Measurements from ENCODE around the gene TUT1.
"Not testable (repeated sequence)": the region's sequence is repeated elsewhere in the genome, so short reads cannot be mapped to it uniquely, and the experiment has no call there.

The TUT1 gene

DNA sequence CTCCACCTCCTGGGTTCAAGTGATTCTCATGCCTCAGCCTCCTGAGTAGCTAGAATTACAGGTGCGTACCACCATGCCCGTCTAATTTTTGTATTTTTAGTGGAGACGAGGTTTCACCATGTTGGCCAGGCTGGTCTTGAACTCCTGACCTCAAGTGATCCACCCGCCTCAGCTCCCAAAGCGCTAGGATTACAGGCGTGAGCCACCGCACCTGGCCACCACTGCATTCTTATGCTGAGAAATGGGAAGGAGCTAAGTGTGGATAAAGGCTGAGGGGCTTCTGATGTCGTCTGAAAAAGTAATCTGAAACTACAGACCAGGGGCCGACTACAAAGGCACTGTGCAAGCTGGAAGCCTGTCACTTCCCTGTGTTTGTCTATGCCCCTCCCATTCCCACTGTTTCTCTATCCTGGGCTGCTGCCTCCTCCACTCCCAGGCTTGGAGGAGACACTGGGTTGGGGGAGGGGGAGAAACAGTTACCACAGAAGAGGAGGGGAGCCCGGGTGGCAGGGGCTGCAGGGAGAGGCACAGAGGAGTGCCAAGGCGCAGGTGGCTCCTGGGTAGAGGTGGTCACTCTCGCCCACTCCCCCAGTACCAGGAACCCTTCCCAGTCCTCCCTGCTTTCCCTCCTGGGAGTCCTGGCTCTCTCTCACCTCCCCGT lies 13.3 kb upstream of the TUT1 start:
- no peak for DNase-seq (ENCODE audit: low read depth in 2 of 2)

DNA sequence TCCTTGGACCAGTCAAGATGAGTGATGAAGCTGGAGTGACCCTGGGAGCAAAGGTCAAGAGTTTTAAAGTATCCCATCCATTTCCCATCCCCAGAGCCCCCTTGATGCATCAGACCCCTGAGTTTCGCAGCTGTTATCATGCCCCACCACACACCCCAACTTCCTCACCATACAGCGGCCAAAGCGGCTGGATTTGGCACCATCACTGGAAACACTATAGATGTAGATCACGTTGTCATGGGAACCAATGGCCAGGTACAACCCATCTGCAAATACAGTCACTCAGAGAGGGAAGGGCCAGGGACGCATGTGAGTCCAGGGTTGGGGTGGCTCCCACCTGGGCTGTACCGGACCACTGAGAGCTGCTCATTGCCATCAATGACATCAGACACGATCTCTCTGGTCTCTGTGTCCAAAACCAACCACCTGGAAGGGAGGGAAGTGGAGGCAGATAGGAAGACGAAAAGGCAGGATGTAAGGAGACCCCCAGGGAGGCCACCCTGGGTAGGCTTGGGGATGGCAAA lies 12.5 kb upstream of the TUT1 start:
- DNase-seq (ENCODE audit: low read depth in 2 of 2), result no peak

DNA sequence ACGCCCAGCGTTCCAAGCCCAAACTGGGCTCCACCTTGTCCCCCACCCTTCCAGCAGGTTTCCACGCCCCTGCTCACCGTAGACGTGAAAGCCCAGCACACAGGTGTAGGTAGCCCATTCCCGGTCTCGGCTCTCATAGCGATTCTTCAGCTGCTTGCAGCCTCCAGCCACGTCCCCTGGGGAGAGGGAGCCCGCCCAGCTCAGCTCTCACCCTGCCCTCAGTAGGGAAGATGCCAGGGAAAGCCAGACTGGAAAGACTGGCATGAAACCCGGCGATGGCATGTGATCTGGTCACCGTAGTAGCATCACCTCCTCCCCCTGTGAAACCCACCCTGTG lies 11.7 kb upstream of the TUT1 start:
- no peak for DNase-seq (ENCODE audit: low read depth in 2 of 2)

DNA sequence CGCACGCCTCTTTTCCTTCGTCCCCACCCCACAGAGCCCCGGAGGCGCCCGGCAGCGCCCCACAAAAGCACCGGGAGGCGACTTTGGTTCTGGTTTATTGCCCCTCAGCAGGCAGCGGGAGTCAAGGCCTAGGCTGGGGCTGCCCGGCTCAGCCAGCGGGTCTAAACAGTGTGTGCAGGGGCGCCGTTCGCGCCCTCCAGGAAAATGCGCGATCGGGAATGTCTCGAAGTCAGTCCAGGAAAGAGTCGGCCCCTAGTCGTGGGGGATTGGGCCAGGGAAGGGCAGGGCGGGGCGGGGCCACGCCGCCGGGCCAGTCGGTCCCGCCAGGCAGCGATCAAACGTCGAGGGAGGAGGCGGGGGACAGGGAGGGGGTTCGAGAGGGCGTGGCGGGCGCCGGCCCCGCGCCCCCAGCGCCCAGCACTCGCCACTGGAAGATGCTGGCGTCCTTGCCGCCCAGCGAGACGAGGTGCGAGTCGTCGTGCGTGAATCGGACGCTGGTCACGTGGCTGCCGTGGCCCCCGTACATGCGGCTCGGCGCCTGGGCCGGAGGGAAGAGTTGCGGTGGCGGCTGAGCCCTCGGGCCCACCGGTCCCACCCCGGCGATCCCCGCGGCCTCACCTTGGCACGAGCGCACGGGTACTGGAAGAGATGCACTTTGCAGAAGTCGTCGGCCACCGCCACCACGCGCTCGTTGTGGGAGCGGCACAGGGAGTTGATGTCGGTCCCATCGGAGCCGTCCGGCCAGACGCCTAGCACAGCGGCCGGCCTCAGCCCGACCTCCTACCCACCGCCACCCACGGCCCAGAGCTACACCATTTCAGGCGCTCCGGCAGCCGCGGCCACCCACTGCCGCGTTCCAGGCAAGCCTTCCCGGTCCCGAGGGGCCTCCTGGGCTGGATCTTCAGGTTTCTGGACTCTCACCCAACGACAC lies 11.1 kb upstream of the TUT1 start:
- no peak for DNase-seq (ENCODE audit: low read depth in 2 of 2)

DNA sequence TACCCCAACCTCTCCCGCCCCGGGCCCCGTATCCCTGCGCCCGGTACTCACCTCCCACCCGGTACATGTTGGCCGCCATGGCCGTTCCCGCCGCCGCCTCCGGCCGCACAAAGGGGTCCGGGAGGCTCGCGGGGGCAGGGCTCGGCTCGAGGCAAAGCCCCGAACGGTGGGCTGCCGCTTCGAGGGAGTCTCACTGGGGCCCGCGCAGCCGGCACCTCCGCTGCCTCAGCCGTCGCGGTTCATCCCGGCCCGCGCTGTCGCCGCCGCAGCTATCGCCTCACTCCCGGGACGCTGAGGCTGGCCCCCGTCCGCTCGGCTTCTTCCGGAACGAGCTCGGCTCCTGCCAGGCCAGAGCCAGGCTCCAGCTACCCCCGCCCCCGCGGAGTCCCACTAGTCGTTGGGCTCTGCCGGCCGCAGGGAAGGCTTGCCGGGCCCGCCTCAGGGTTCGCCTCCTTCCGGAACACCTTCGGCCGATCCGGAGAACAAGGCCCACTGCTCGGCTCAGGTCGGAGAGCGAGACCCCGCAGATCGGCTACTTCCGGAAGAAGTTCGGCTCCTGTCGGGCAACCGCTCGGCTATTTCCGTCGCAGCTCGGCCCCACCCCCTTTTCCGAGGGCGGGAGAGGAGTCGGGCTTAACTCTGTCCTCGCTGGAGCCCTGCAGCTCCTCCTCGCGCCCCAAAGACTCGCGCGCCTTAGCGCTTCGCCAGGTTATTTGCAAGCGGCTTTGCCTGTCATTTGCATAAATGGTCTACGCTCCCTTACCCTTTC lies 10.2 kb upstream of the TUT1 start, which contains the start of gene MTA2:
TSS of gene MTA2 (minus strand) at position 494 of the 769 bp plus-strand sequence. CDS start at position 79, 415 bp downstream.
- peak; percentile 99 for DNase-seq (ENCODE audit: low read depth in 2 of 2)

DNA sequence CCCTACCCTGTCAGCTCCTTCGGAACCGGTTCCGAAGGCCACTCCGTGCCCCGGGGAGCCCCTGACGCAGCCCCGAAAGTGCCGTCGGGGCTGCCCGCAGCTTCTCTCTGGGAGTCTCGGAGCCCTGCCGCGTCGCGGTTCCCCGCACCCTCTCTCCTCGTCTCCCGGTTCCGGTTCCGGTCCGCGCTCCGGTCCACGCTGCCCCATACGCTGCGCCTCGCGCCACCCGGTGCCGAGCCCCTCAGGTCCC lies 9.7 kb upstream of the TUT1 start:
- no peak for DNase-seq (ENCODE audit: low read depth in 2 of 2)

DNA sequence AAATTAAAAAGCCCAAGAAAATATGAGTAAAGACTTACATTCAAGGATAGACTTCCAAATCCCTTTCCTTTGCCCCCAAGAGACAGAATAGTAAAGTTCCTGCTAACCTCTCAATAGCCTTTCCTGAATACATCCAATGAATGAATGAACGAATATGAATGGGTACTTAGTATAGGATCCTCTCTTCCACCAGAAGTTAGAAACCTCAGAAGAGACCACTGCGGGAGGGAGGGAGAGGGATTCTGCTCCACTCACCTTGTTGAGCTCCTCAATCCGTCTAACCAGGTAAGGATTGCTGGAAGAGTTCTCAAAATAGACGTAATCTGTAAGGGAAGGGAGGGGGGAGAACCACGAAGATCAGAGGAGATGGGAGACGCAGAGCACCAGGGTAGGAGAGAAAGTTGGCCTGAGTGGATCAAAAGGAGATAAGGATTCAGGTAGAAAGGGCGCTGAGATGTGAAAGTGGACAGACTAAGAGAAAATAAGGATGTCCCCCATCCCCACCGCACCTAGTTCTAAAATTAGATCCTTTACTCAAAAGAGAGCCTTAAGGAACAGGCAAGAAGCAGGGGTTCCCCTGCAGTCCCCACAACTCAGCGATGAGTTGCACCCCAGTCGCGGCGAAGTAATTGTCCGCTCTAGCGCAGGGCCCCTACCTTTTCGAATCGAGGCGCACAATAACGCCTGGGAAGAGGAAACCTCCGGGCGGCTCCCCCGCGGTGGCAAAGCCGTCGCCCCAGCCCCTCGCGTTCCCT lies 9.2 kb upstream of the TUT1 start:
- no peak for DNase-seq (ENCODE audit: low read depth in 2 of 2)

DNA sequence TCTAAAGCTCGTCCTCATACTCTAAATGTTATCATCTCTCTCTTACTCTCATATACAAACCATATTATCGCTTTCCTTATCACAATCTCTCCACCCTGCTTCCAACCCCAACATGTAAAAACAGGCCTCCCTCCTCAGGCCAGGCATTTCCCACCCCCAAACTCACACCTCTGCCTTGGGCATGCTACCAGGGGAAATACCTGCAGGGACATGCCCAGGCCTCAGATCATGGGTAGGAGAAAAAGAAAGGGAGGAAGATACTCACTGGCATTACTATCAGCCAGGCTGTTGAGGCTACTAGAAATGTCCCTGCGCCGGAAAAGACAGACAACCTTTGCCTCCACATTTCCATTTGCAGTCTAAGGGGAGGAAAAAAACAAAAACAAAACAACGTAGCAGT lies 8.6 kb upstream of the TUT1 start:
- no peak for DNase-seq (ENCODE audit: low read depth in 2 of 2)

DNA sequence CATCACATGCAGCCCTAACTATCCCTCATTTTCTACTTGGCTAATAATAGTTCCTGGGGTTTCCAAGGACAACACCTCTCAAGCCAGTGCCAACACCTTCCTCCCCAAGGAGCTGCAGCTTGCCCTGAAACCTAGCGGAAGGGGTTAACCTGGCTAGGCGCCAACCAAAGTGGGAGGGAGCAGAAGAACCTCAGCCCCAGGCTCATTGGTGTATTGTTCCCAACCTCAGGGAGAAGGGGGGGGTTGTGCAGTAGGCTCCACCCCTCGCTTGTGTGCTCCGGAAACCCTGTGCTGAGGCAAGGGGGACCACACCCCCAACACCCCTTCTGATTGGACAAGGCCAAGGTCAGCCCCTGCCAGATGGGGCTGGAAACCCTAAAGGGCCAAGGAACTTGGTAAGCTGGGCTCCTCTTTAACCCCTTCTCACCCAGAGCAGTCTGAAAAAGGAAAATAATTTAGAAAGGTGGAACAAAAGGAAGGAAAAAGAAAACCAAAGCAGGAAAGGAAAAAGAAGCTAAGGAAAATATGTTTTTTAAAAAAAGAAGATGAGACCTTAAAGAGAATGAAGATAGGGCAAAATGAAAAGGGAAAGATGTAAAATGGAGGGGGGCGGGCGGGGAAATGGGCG lies 7.9 kb upstream of the TUT1 start:
- DNase-seq (ENCODE audit: low read depth in 2 of 2), result peak; percentile 83 to 92

DNA sequence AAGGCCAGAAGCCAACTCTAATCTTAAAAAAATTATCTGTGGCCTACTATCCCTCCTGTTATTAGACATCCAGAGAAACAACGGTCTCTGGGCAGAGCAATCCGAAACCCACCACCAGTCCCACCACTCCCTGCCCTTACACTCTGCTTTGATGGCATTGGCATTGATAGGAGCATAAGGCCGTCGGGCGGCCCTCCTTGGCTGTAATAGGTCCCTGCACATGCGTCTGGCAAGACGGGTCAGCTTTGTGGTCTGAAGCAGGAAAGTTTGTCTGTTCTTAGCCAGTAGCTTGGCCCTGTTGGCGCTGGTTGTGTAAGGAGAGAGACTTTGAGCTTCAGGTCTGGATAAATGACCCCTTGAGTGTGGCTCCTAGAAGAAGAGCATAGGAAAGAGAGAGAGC lies 3.8 kb upstream of the TUT1 start:
- DNase-seq (ENCODE audit: low read depth in 2 of 2), result no peak

DNA sequence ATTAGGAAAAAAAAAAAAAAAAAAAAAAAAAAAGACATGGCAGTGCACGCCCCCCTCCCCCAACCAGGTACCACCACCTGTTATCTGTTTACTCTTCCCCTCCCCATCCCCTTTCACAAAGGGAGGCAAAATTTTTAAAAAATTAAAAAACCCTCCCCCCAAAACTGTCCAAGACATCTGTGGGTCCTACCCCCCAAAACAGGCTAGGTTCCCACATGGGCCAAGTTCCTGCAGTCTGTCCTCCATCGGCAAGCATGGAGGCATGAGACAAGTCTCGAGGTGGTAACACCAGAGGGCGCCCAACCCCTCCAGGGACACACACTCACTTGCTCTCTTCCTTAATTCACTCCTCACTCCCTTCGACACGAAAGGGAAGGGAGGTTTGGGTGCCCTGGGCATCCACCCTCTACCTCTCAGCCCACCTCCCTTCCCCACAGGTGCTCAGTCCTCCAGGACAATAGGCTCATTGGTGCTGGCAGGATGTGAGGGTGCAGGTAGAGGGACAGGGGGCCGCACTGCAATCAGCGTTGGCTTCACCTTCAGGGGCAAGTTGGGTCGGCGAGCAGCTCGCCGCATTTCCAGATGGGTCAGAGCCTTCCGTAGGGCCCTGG lies 2.2 kb upstream of the TUT1 start:
- peak; percentile 59 to 63 for DNase-seq (ENCODE audit: low read depth in 2 of 2)

DNA sequence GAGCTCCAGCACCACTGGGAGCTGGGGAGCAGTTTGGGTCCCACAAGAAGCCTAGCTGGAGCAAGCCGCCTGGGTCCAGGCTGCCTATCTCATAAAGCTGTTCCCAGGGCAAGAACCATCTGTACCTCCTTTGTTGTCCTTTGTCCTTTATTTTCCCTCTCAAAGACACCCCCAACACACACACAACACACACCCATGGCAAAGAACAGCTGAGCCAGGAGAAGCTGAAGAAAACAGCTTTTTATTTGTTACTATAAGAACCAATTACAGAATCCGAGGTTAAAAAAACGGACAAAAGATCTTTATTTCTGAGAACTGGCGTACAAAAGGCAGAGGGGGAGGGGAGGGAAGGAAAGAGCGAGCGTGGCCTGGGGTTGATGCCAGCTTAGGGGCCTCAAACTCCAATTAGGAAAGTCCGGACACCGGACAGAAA lies 1.7 kb upstream of the TUT1 start:
- DNase-seq (ENCODE audit: low read depth in 2 of 2), result no peak

DNA sequence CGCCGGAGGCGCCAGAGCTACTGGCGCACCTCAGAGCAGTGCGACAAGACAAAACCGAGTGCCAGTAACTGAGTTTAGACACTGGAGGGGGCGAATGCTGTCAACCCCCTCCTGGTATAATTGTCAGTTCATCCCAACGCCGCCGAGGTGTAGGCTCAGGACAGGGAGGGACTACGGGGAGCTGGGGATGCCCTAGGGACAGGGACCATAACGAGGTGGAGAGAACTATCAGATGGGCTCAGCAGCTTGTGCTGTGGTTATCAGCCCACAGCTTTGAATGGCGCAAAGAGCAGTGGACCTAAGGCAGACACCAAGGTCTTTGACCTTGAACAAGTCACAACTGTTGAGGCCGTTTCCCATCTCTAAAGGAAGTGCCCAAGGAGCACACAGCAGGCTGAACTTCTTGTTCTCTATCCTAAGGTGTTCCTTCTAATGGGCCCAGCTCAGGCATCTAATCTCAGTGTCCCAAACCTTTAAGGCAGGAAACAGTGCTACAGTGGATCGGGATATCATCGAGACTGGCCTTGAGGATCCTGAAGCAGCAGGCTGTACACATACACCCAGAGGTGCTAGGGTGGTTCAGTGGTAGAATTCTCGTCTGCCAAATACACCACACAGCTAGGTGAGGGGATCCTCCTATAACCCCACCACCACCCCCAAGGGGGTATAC lies 958 bp upstream of the TUT1 start:
- DNase-seq (ENCODE audit: low read depth in 2 of 2), result no peak

DNA sequence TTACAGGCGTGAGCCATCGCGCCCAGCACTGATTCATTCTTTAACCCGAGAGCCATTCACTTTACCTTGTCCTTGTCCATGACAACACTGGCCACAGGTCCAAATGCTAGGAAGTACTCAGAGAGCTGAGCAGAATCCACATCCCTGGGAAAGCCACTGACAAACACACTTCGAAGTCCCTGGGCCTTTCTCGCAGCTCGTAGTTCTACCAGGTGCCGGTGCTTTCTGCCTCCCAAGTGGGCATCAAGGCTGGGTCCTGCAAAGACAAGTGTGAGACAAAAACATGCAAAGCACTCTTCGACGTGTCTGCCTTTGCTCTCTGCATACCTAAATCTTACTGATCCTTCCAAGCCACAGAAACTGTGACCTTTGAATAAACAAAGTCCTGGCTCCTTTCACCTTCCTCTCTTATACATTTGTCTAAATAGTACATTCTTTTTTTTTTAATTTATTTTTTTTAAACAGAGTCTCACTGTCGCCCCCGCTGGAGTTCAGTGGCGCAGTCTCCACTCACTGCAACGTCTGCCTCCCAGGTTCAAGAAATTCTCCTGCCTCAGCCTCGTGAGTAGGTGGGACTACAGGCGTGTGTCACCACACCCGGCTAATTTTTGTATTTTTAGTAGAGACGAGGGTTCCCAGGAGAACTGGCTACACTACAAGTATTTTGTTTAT lies 2.2 kb downstream of the TUT1 start:
- no peak for DNase-seq (ENCODE audit: low read depth in 2 of 2)

DNA sequence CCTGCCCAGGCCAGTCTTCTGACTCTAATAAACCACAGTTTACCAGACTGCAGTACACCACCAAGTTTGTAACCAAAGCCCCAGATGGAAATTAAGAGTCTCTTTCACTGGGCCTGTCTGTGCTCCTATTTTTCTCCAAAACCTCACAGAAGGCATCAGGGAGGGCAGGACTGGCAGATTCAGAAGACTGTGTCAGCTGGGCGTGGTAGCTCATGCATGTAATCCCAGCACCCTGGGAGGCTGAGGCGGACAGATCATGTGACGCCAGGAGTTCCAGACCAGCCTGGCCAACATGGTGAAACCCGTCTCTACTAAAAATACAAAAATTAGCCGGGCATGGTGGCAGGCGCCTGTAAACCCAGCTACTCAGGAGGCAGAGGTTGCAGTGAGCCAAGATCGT lies 6.0 kb downstream of the TUT1 start:
- DNase-seq (ENCODE audit: low read depth in 2 of 2), result not testable (repeated sequence)

DNA sequence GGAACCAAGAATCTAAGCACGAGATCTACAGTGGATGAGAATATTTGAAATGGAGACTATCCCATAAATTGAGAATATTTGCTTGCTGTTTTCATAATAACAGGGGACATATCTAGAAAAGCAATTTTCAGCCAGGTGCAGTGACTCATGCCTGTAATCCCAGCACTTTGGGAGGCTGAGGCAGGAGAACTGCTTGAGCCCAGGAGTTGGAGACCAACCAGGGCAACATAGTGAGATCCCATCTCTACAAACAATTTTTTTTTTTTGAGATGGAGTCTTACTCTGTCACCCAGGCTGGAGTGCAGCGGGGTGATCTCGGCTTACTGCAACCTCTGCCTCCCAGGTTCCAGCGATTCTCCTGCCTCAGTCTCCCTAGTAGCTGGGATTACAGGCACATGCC lies 9.6 kb downstream of the TUT1 start:
- DNase-seq (ENCODE audit: low read depth in 2 of 2), result not testable (repeated sequence)

DNA sequence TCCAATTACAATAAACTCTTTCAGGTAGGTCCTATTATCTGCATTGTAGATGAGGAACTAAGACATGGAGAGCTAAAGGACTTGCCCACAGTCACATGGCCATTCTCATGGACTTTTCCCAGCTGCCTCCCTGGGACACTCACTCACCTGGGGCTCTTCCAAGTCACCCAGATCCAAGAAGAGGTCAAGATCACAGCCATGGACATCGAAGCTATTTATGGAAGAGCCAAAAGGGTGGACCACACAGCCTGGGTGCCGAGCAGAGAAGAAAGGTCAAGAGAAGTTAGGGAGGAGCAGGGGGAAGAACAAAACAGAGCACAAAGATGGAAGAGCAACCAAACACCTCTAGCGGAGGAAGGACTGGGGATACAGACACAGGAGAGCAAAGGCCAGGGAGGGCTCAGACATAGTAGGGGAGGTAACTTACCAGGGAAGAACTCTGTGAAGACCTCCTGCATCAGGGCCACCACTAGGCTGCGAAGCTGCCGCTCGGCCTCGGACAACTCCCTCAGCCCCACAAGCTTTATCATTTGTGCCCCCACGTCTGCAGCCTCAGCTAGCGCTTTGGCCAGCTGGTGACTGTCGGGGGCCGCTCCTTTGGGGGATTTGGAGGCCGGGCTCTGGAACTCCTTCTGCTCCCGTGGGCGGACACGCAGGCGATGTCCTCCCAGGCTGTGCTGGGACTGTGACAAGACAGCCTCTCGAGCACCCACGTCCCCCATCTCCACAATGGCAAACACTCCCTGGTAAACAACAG lies 10.2 kb downstream of the TUT1 start:
- DNase-seq (ENCODE audit: low read depth in 2 of 2), result no peak

DNA sequence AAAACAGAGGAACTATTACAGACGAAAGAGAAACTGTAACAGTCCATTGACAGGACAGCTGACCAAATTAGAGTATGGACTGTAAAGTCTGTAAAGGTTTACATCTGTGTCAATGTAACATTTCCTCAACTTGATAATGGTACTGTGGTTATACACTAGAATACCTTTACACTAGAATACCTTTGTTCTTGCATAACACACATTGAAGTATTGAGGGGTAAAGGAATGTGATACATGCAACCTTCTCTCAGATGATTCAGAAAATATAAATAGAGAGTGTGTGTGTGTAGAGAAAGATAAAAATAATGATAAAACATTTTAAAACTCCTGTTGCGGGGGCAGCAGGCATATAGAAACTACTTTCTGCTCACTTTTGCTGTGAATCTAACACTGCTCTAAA lies 12.1 kb downstream of the TUT1 start:
- DNase-seq (ENCODE audit: low read depth in 2 of 2), result no peak

DNA sequence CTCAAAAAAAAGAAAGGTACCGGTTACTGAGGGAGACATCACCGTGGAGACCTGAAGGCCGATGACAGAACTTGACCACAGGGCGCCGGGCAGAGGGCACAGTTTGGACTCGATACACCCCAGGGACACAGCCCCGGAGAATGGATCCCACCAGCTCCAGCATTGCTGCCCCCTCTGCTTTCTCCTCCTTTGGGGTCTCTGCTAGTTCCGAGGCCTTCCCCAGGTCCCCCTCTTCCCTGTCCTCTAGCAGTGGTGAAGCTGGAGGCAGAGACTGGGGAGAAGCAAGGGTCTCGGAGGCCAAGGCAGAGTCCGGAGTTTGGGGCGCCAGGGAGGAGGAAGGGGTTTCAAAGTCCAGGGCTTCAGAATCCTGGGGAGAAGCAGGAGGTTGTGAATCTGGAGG lies 12.8 kb downstream of the TUT1 start:
- no peak for DNase-seq (ENCODE audit: low read depth in 2 of 2)
